HCT116 (cell line): ENCODE results near the gene FAM50A. TPM values are rescaled to one million over a fixed set of nuclear protein-coding genes. Genes with fewer than 3 reads are reported as not detected.

Experiments used
- ATAC-seq: fragments of 200-7000 bp; cut with Tn5 transposase; 2 replicates; pipeline ENCODE4 v1.9.1; 2020; ENCODE audit warnings: mild to moderate bottlenecking, moderate library complexity
- BruUV-seq: library from RNA; stranded (reverse); fragments of 400-500 nt; replicated peaks from 2 replicates; lab custom pipeline; 2021; lab: Mats Ljungman, UMichigan
- CTCF ChIA-PET: fragments of 300-600 bp; sonication (Branson Sonifier 250); formaldehyde crosslinking; loops from one replicate; lab custom pipeline; 2021; ENCODE audit warnings: antibody characterized with exemption; lab: Charles Lee
- POLR2A ChIA-PET: fragments of 300-600, 350-600 bp; sonication (Branson Sonifier 250); formaldehyde crosslinking; loops from one replicate; lab custom pipeline; 2021; ENCODE audit warnings: antibody characterized with exemption; lab: Charles Lee
- RAD21 ChIA-PET, 2 experiments: fragments of 300-600 bp; sonication (Branson Sonifier 250); formaldehyde crosslinking; loops; one replicate each; lab custom pipeline; 2023; ENCODE audit warnings: low total read pairs in 2 of 2; ENCODE audit not compliant: uncharacterized antibody in 2 of 2, unreplicated experiment in 2 of 2, low non-redundant PET in 1 of 2; lab: Charles Lee
- DNase-seq: peaks from one replicate; pipeline ENCODE4 v3.0.0-alpha.2; 2010; ENCODE audit warnings: low read depth, low spot score
- H2AFZ ChIP-seq: fragments of 200-600 bp; shearing (Covaris generic), sonication (generic); 2 replicates; pipeline ENCODE4 v1.6.1; 2017; ENCODE audit warnings: low read depth, mixed run types, mixed read lengths, antibody characterized with exemption, low read length; ENCODE audit not compliant: poor library complexity, severe bottlenecking
- H3K27ac ChIP-seq: 2 replicates; pipeline ENCODE4 v1.5.1; 2012; ENCODE audit warnings: low read depth, low read length
- H3K27me3 ChIP-seq: fragments of 200-600 bp; sonication (generic); 2 replicates; pipeline ENCODE4 v1.6.1; 2016; ENCODE audit warnings: mixed run types, low read length, mixed read lengths; ENCODE audit not compliant: insufficient read depth
- H3K36me3 ChIP-seq, 2 experiments: fragments of 200-500 bp in 1 of 2; fragments of 200-600 bp in 1 of 2; sonication (Bioruptor generic) in 1 of 2; sonication (generic) in 1 of 2; 2 replicates each; pipeline versions ENCODE4 v1.5.1 to v1.6.1; 2014 to 2016; ENCODE audit warnings: low read length in 2 of 2, inconsistent platforms in 1 of 2, mixed read lengths in 1 of 2, mixed run types in 1 of 2; ENCODE audit not compliant: insufficient read depth in 2 of 2, control insufficient read depth in 1 of 2
- H3K4me1 ChIP-seq, 2 experiments: fragments of 200-600 bp in 1 of 2; sonication (generic) in 1 of 2; 2 replicates each; pipeline versions ENCODE4 v1.5.1 to v1.6.1; 2012 to 2017; ENCODE audit warnings: low read length in 2 of 2, inconsistent platforms in 1 of 2, mild to moderate bottlenecking in 1 of 2, mixed read lengths in 1 of 2, mixed run types in 1 of 2, moderate library complexity in 1 of 2; ENCODE audit not compliant: insufficient read depth in 2 of 2, control insufficient read depth in 1 of 2
- H3K4me2 ChIP-seq: fragments of 200-600 bp; sonication (generic); 2 replicates; pipeline ENCODE4 v1.6.1; 2017; ENCODE audit warnings: mixed run types, low read length, mixed read lengths
- H3K4me3 ChIP-seq, 2 experiments: fragments of 200-600 bp in 1 of 2; sonication (generic) in 1 of 2; replicated peaks in 1 of 2; 2 replicates each; pipeline ENCODE4 v1.5.1; 2011 to 2016; ENCODE audit warnings: low read length in 2 of 2, control low read depth in 1 of 2, low read depth in 1 of 2, mild to moderate bottlenecking in 1 of 2, mixed read lengths in 1 of 2, mixed run types in 1 of 2
- H3K79me2 ChIP-seq: fragments of 200-600 bp; sonication (generic); 2 replicates; pipeline ENCODE4 v1.6.1; 2017; ENCODE audit warnings: mild to moderate bottlenecking, mixed run types, low read length, moderate library complexity, mixed read lengths; ENCODE audit not compliant: insufficient read depth
- H3K9ac ChIP-seq: fragments of 200-600 bp; sonication (generic); 2 replicates; pipeline ENCODE4 v1.6.1; 2016; ENCODE audit warnings: low read length, mixed read lengths
- H3K9me2 ChIP-seq: fragments of 200-600 bp; sonication (generic), shearing (Covaris generic); 2 replicates; pipeline ENCODE4 v1.6.1; 2017; ENCODE audit warnings: mixed run types, mild to moderate bottlenecking, moderate library complexity; ENCODE audit not compliant: insufficient read depth
- H3K9me3 ChIP-seq, 2 experiments: fragments of 200-500 bp in 1 of 2; fragments of 200-600 bp in 1 of 2; sonication (Bioruptor generic) in 1 of 2; sonication (generic) in 1 of 2; 2 replicates each; pipeline ENCODE4 v1.6.1; 2014 to 2017; ENCODE audit warnings: low read length in 2 of 2, mixed read lengths in 2 of 2, inconsistent platforms in 1 of 2, low read depth in 1 of 2, mild to moderate bottlenecking in 1 of 2, mixed run types in 1 of 2, moderate library complexity in 1 of 2; ENCODE audit not compliant: control insufficient read depth in 1 of 2, insufficient read depth in 1 of 2
- H4K20me1 ChIP-seq: fragments of 200-600 bp; sonication (generic), shearing (Covaris generic); 2 replicates; pipeline ENCODE4 v1.6.1; 2017; ENCODE audit warnings: mixed run types, mild to moderate bottlenecking, moderate library complexity; ENCODE audit not compliant: insufficient read depth
- CBX3 ChIP-seq: IDR thresholded peaks from 2 replicates; pipeline ENCODE4 v1.6.1; 2012; ENCODE audit warnings: low read depth
- CEBPB ChIP-seq: IDR thresholded peaks from 2 replicates; pipeline ENCODE4 v1.6.1; 2012; ENCODE audit warnings: low read depth
- EZH2 ChIP-seq: fragments of 200-600 bp; sonication (generic); IDR thresholded peaks from 2 replicates; pipeline ENCODE4 v1.6.1; 2017; ENCODE audit warnings: antibody characterized with exemption, mixed run types
- EZH2phosphoT487 ChIP-seq: fragments of 200-600 bp; IDR thresholded peaks from 2 replicates; pipeline ENCODE4 v1.6.1; 2018; ENCODE audit warnings: antibody characterized with exemption, borderline replicate concordance
- FOSL1 ChIP-seq: IDR thresholded peaks from 2 replicates; pipeline ENCODE4 v1.6.1; 2012; ENCODE audit warnings: low read depth
- JUND ChIP-seq: IDR thresholded peaks from 2 replicates; pipeline ENCODE4 v1.6.1; 2012
- POLR2AphosphoS5 ChIP-seq: IDR thresholded peaks from 2 replicates; pipeline ENCODE4 v1.6.1; 2011; ENCODE audit warnings: mild to moderate bottlenecking, low read depth, low read length, moderate library complexity
- RAD21 ChIP-seq: IDR thresholded peaks from 2 replicates; pipeline ENCODE4 v1.6.1; 2012; ENCODE audit warnings: low read depth, mild to moderate bottlenecking
- SIN3A ChIP-seq: IDR thresholded peaks from 2 replicates; pipeline ENCODE4 v1.6.1; 2012; ENCODE audit warnings: low read depth
- SP1 ChIP-seq: IDR thresholded peaks from 2 replicates; pipeline ENCODE4 v1.6.1; 2012; ENCODE audit warnings: low read depth
- SRF ChIP-seq: IDR thresholded peaks from 2 replicates; pipeline ENCODE4 v1.6.1; 2012; ENCODE audit warnings: low read depth
- TCF7L2 ChIP-seq: IDR thresholded peaks from 2 replicates; pipeline ENCODE4 v1.7.0; 2011; ENCODE audit warnings: borderline replicate concordance, inconsistent platforms; ENCODE audit not compliant: insufficient read depth, insufficient read length; ENCODE audit errors: extremely low read depth
- YY1 ChIP-seq: IDR thresholded peaks from 2 replicates; pipeline ENCODE4 v1.6.1; 2011; ENCODE audit warnings: low read length, low read depth, moderate library complexity, mild to moderate bottlenecking; ENCODE audit not compliant: insufficient replicate concordance; ENCODE audit errors: extremely low read depth
- ZNF274 ChIP-seq: fragments of 200-500 bp; sonication (Bioruptor generic); IDR thresholded peaks from 2 replicates; pipeline ENCODE4 v1.6.1; 2014; ENCODE audit warnings: mild to moderate bottlenecking, low read depth, low read length, inconsistent platforms
- intact Hi-C: fragments of 100-400 bp; cut with micrococcal nuclease; formaldehyde crosslinking; loops from 2 replicates; pipeline ENCODE4 v1.10.0; 2022
- total RNA-seq: library from RNA; stranded (reverse); gene quantifications from one replicate; pipeline ENCODE4 v1.2.1, GENCODE V29; 2021; ENCODE audit not compliant: unreplicated experiment
- TF ChIP-seq, protein P1 (sequence below): IDR thresholded peaks from 2 replicates; pipeline ENCODE4 v1.6.1; 2011; ENCODE audit warnings: mild to moderate bottlenecking, low read length, moderate library complexity; ENCODE audit not compliant: insufficient replicate concordance; ENCODE audit errors: extremely low read depth
- TF ChIP-seq, protein P2 (sequence below): IDR thresholded peaks from 2 replicates; pipeline ENCODE4 v1.6.1; 2012
- TF ChIP-seq, protein P3 (sequence below): IDR thresholded peaks from 2 replicates; pipeline ENCODE4 v1.6.1; 2012; ENCODE audit warnings: low read depth
- TF ChIP-seq, protein P4 (sequence below): IDR thresholded peaks from 2 replicates; pipeline ENCODE4 v1.6.1; 2012

The FAM50A gene
- total RNA-seq, 1 experiment from 2014 or later: 46.5 TPM

DNA sequence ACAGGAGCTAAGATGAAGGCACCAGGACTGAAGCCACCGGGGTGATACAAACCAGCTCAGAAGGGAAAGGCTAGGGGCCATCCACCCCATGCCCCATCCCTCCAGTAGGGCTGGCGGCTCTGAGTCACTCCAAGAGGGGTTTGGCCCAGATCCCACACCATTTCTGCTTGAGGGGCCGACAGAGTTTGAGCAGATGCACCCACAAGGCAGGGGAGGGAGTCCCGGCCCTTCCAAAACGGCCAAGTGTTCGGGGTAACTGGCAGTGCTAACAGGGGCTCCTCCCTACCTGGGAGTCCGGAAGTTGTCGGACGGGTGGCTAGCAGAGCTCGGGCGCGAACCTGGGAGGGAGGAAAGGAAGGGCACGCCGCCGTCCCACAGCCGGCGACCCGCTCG, 46.1 kb downstream of the FAM50A start:
- H3K9me2 ChIP-seq: no peaks in the 10 kb centered on the region
- no peak for DNase-seq
- ChIA-PET RAD21 (no interaction called here), POLR2A (interaction anchor here (0.9 to 1.8 kb wide), 7 partner anchors 9 to 119 kb away, joined by 3 to 12 read pairs (median 4); partner anchors contain the start of genes PLXNA3 and RPL10), CTCF (interaction anchor here (2.4 kb wide), 1 partner anchor 117 kb away, joined by 6 read pairs; no protein-coding TSS in a partner anchor)
- peaks cover 0 to 4% of the 10 kb centered on the region in 2 experiments; a peak in 1 of 4 replicates for H3K36me3 ChIP-seq
- H3K4me3 ChIP-seq: peak overlapping the region; percentile 61 to 68
- TF ChIP-seq YY1 (no peak), RAD21 (no peak), ZNF274 (no peak), EZH2 (no peak), JUND (no peak), EZH2phosphoT487 (no peak), CBX3 (no peak), SRF (no peak), TCF7L2 (no peak), SIN3A (no peak), FOSL1 (no peak), CEBPB (no peak), POLR2AphosphoS5 (no peak), SP1 (no peak)
- TF ChIP-seq, protein P1, sequence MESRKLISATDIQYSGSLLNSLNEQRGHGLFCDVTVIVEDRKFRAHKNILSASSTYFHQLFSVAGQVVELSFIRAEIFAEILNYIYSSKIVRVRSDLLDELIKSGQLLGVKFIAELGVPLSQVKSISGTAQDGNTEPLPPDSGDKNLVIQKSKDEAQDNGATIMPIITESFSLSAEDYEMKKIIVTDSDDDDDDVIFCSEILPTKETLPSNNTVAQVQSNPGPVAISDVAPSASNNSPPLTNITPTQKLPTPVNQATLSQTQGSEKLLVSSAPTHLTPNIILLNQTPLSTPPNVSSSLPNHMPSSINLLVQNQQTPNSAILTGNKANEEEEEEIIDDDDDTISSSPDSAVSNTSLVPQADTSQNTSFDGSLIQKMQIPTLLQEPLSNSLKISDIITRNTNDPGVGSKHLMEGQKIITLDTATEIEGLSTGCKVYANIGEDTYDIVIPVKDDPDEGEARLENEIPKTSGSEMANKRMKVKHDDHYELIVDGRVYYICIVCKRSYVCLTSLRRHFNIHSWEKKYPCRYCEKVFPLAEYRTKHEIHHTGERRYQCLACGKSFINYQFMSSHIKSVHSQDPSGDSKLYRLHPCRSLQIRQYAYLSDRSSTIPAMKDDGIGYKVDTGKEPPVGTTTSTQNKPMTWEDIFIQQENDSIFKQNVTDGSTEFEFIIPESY: no peak
- TF ChIP-seq, protein P2, sequence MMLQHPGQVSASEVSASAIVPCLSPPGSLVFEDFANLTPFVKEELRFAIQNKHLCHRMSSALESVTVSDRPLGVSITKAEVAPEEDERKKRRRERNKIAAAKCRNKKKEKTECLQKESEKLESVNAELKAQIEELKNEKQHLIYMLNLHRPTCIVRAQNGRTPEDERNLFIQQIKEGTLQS: no peak
- TF ChIP-seq, protein P3, sequence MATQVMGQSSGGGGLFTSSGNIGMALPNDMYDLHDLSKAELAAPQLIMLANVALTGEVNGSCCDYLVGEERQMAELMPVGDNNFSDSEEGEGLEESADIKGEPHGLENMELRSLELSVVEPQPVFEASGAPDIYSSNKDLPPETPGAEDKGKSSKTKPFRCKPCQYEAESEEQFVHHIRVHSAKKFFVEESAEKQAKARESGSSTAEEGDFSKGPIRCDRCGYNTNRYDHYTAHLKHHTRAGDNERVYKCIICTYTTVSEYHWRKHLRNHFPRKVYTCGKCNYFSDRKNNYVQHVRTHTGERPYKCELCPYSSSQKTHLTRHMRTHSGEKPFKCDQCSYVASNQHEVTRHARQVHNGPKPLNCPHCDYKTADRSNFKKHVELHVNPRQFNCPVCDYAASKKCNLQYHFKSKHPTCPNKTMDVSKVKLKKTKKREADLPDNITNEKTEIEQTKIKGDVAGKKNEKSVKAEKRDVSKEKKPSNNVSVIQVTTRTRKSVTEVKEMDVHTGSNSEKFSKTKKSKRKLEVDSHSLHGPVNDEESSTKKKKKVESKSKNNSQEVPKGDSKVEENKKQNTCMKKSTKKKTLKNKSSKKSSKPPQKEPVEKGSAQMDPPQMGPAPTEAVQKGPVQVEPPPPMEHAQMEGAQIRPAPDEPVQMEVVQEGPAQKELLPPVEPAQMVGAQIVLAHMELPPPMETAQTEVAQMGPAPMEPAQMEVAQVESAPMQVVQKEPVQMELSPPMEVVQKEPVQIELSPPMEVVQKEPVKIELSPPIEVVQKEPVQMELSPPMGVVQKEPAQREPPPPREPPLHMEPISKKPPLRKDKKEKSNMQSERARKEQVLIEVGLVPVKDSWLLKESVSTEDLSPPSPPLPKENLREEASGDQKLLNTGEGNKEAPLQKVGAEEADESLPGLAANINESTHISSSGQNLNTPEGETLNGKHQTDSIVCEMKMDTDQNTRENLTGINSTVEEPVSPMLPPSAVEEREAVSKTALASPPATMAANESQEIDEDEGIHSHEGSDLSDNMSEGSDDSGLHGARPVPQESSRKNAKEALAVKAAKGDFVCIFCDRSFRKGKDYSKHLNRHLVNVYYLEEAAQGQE: no peak
- TF ChIP-seq, protein P4, sequence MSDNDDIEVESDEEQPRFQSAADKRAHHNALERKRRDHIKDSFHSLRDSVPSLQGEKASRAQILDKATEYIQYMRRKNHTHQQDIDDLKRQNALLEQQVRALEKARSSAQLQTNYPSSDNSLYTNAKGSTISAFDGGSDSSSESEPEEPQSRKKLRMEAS: no peak
- peak overlapping the region; percentile 83 for H3K4me2 ChIP-seq
- ATAC-seq: peak; percentile 18
- no peak overlapping the region for H2AFZ ChIP-seq
- peaks cover 12% of the 10 kb centered on the region for H3K79me2 ChIP-seq
- BruUV-seq: TSS peak; percentile 81
- H3K27ac ChIP-seq: peak overlapping the region; percentile 68
- peaks cover 4 to 27% of the 10 kb centered on the region in 2 experiments; a peak in 2 of 4 replicates for H3K4me1 ChIP-seq
- peak overlapping the region; percentile 74 for H3K9ac ChIP-seq
- H4K20me1 ChIP-seq: no peaks in the 10 kb centered on the region
- intact Hi-C loops: no loop called here
- no peaks in the 10 kb centered on the region for H3K27me3 ChIP-seq
- H3K9me3 ChIP-seq: no peaks in the 10 kb centered on the region
